Stimulated activated CD4-positive, alpha-beta T cell treated with anti-CD3 and anti-CD28 coated beads, TNF-alpha, amount 100 ng/mL, for 4 hours (primary cell): ENCODE measurements around the gene AHRR.
"Not testable (repeated sequence)": the region's sequence is repeated elsewhere in the genome, so short reads cannot be mapped to it uniquely, and the experiment has no call there.

Experiments used
- DNase-seq, 3 experiments: peaks; one replicate each; pipeline ENCODE4 v3.0.0-alpha.2; 2020; ENCODE audit warnings: low read depth in 3 of 3

Gene AHRR

DNA sequence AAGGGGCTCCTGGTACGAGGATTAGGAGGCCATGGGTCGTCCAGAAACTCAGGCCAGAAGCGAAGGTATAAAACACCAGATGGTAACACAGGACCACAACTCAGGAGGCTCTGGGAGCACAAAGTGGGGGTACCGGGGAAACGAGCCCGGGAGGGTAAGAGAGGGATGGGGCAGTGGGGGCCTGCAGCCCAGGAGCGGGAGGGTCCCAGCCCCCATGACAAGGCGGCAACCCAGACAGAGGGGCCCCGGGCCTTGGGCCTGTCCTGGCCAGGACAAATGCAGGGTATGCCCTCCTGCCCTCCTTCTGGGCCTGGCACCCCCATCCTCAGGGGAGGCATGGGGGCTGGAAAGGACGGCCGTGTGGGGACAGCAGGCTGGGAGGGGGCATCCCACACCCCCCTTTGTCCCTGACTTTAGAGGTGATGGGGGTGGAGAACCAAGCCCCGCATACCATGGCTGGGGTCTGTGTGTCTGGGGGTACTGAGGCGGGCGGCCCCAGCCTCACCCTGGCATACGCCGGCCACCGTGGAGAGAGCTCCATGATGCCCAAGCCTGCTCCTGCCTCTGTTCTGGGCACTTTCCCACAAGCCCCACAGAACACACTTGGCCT is 74.5 kb downstream of the AHRR start:
- DNase-seq, result no peak

DNA sequence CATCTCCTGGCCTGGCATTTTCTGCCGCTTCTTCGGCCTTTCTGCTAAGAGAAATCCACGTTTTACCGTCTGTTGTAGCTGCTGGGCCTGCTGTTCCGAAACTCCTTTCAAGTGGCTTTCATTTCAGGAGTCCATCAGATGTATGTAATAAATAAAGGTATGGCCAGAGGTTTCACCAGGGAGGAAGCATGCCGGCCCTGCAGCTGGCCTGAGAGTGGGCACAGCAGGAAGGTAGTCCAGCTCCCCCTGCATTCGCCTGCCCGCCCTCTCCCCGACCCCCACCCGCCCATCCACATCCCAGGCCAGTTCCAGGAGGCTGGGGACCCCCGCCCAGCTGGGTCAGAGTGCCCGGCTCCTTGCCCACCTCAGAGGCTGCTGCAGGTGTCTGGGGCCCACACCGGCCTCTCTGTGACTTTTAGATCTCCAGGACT is 75.0 kb downstream of the AHRR start:
- DNase-seq, result no peak

DNA sequence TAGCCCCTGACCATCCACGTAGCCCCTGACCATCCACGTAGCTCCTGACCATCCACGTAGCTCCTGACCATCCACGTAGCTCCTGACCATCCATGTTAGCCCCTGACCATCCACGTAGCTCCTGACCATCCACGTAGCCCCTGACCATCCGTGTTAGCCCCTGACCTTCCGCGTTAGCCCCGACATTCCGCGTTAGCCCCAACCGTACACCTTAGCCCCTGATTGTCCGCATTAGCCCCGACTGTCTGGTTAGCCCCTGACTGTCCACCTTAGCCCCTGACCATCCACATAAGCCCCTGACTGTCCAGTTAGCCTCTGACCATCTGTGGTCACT is 76.6 kb downstream of the AHRR start:
- DNase-seq, result not testable (repeated sequence)

GRCh38 chr5:398475-399295 is 77.2 kb downstream of the AHRR start:
- no peak for DNase-seq

DNA sequence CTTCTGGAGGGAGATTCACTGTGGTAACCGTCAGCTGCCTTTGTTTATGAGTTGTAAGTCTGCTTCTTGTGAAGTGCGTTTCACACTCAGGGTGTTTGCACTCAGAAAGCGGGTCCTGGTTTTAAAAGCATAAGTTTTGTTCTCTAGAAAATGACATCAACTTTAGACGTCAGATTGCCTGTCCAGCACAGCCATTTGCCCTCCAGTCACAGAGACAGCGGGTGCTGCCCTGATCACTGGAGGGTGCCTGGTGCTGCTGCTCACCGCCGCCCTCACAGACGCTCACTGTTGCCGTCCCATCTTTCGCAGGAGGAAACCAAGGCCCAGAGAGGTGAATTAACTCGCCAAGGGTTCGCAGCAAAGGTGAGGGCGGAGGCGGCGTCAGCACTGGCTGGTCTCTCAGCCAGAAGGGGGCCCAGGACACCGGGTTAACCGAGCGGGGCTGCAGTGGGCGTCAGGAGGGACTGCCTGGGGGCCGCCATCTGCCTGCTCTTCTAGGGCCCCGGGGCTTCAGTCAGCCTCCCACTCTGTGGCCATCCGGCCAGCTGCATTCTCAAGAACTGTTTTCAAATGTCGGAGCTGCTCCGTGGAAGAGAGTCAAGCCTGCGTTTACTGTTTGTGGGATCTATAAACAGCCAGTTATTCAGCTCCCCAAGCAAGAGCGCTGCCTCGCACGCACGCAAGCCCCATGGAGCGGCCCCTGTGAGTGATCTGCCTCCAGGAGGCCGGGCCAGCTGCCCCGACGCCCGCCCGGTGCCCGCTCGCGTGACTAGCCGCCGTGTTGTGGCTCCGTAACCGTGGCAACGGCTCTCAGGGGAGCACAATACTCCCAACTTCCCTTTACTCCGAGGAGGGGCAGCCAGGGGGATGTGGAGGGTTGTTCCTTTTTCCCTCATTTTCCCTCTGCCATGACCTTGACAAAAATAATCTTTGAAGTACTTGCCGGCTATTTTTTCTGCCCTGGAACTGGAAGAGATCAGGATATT is 78.1 kb downstream of the AHRR start:
- no peak for DNase-seq

- DNase-seq, result no peak
Measured at GRCh38 chr5:400282-401145, 79.0 kb downstream of the AHRR start.

- DNase-seq, result no peak
Measured at GRCh38 chr5:401146-402034, 79.9 kb downstream of the AHRR start.

DNA sequence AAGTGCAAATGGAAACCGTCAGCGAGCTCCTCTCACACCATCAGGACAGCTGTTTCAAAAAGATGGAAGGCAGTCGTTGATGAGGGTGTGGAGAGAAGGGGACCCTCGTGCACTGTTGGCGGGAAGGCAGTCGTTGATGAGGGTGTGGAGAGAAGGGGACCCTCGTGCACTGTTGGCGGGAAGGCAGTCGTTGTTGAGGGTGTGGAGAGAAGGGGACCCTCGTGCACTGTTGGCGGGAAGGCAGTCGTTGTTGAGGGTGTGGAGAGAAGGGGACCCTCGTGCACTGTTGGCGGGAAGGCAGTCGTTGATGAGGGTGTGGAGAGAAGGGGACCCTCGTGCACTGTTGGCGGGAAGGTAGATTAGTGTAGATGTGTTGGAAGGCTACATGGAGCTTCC is 80.7 kb downstream of the AHRR start:
- not testable (repeated sequence) for DNase-seq

- no peak for DNase-seq
Measured at GRCh38 chr5:402615-403359, 81.3 kb downstream of the AHRR start.

GRCh38 chr5:403995-404394 is 82.5 kb downstream of the AHRR start:
- DNase-seq, result no peak

- DNase-seq, result no peak
Measured at GRCh38 chr5:404666-405241, 83.2 kb downstream of the AHRR start.

GRCh38 chr5:405421-405820 is 83.9 kb downstream of the AHRR start:
- DNase-seq, result no peak

- DNase-seq, result no peak
Measured at GRCh38 chr5:406041-406440, 84.5 kb downstream of the AHRR start.

GRCh38 chr5:407051-407450 is 85.5 kb downstream of the AHRR start:
- no peak for DNase-seq

DNA sequence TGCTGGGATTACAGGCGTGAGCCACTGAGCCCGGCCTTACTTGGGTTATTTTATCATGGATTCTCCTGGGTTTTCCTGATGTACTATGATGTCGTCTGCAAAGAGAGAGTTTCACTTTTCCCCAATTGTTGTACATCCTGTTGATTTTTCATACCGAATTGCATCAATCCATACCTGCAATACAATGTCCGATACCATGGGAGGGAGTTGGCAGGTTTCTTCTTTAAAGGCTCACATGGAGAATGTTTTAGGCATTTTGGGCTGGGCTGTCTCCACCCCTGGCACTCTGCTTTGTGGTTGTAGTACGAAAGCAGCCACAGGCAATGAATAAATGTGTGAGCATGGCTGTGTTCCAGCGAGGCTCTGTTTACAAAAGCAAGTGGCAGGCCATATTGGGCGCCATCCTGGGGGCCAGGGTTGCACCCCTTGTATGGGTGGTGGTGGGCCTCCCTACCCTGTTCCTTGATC is 86.3 kb downstream of the AHRR start:
- no peak for DNase-seq

DNA sequence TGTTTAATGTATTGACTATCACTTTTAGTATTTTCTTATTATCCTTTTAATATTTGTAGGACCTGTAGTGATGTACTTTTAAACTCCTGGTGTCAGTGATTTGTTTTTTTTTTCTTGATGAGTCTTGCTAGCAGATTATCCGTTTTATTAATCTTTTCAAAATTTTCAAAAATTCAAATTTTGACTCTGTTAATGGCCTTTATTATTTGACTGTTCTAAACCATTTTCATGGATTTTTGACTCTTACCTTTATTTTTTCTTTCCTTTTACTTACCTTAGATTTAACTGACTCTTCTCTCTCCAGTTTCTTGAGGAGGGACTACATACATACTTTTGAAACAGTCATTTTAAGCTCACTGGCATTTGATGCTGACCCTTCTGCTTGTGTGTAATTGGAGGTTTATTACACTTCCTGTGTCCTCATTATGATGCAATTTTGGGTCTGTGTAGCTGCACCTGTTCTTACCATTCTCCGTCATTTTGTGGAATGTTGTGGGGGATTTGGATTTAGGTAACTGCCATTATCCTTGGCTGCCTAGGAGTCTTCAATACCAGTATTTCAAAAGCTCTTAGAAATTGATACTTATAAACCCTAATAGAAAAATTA is 89.5 kb downstream of the AHRR start:
- DNase-seq, result no peak

GRCh38 chr5:411728-412127 is 90.2 kb downstream of the AHRR start:
- no peak for DNase-seq

DNA sequence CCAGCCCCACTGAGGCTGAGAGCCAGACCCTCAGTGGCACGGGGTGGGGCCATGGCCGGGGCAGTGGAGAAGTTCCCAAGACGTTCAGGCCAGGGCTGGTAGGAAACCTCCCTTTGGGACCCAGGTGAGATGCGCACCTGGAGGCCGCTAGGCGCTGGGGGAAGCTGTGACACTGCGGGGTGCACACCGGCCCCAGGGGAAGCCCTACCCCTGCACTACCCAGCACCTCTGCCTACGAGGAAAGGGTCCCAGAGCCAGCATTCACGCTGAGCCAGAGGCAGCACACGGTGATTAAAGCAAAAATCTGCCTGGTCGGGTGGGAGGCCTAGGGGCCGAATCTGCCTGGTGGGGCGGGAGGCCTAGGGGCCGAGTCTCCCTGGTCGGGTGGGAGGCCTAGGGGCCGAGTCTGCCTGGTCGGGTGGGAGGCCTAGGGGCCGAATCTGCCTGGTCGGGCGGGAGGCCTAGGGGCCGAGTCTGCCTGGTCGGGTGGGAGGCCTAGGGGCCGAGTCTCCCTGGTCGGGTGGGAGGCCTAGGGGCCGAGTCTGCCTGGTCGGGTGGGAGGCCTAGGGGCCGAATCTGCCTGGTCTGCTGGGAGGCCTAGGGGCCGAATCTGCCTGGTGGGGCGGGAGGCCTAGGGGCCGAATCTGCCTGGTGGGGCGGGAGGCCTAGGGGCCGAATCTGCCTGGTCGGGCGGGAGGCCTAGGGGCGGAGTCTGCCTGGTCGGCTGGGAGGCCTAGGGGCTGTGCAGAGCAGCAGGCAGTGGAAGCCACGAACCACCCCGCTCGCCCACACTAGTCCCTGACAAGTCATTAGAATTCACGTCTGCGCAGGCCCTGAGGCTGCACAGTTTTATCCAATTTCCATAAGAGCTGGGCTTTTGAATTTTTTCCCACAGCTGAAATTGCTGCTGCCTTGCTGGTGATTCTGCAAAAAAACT is 93.7 kb downstream of the AHRR start:
- DNase-seq, result not testable (repeated sequence)
